ENCODE measurements around the gene DUS3L. TPM values are rescaled to one million over a fixed set of nuclear protein-coding genes. Genes with fewer than 3 reads are reported as not detected.

DUS3L gene
- total and polyA plus RNA-seq, 2 donors (not counting 3 experiments of a cell fraction or from before 2014, with no cell fraction given), result 25.8 to 38.9 TPM

- no peaks in the 10 kb centered on the region for H3K79me2 ChIP-seq (ENCODE audit: control insufficient read depth, insufficient read depth, low read length)
- TF ChIP-seq EZH2 (IDR thresholded peaks at IDR 0.05; ENCODE audit: borderline replicate concordance, low read depth, low read length, severe bottlenecking) (no peak), POLR2A (IDR thresholded peaks at IDR 0.05; ENCODE audit: low read depth, low read length) (no peak), POLR2AphosphoS5 (IDR thresholded peaks at IDR 0.05; ENCODE audit: insufficient read depth, low read depth, low read length) (no peak), MAX (IDR thresholded peaks at IDR 0.05; ENCODE audit: insufficient read depth, insufficient read length) (no peak), MYC (IDR thresholded peaks at IDR 0.05; ENCODE audit: low read depth, low read length) (no peak), GATA2 (IDR thresholded peaks at IDR 0.05; ENCODE audit: insufficient read depth, insufficient read length, low read depth, low read length) (no peak), JUN (IDR thresholded peaks at IDR 0.05; ENCODE audit: borderline replicate concordance, insufficient read depth, insufficient read length, low read depth) (no peak), FOS (IDR thresholded peaks at IDR 0.05; ENCODE audit: borderline replicate concordance, insufficient read depth, low read length) (no peak)
- TF ChIP-seq, protein P1, sequence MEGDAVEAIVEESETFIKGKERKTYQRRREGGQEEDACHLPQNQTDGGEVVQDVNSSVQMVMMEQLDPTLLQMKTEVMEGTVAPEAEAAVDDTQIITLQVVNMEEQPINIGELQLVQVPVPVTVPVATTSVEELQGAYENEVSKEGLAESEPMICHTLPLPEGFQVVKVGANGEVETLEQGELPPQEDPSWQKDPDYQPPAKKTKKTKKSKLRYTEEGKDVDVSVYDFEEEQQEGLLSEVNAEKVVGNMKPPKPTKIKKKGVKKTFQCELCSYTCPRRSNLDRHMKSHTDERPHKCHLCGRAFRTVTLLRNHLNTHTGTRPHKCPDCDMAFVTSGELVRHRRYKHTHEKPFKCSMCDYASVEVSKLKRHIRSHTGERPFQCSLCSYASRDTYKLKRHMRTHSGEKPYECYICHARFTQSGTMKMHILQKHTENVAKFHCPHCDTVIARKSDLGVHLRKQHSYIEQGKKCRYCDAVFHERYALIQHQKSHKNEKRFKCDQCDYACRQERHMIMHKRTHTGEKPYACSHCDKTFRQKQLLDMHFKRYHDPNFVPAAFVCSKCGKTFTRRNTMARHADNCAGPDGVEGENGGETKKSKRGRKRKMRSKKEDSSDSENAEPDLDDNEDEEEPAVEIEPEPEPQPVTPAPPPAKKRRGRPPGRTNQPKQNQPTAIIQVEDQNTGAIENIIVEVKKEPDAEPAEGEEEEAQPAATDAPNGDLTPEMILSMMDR (IDR thresholded peaks at IDR 0.05; ENCODE audit: extremely low read depth in 1 of 2, insufficient read depth in 1 of 2, low read depth in 1 of 2, low read length in 2 of 2), result no peak
- H3K4me3 ChIP-seq (replicated peaks in 1 of 3; ENCODE audit: insufficient read depth in 1 of 3, low read depth in 1 of 3, low read length in 3 of 3), result no peak within 1 kb of the TSS
- POLR2A ChIA-PET, result no interaction called here
- H3K9ac ChIP-seq (replicated peaks; ENCODE audit: extremely low read depth, insufficient read depth, low read length), result no peak within 1 kb of the TSS
- no peaks in the 10 kb centered on the region for H3K36me3 ChIP-seq (ENCODE audit: control insufficient read depth in 2 of 2, extremely low read depth in 1 of 2, insufficient read depth in 2 of 2, low read length in 2 of 2)
- no peaks in the 10 kb centered on the region for H4K20me1 ChIP-seq (replicated peaks; ENCODE audit: control insufficient read depth, extremely low read depth, insufficient read depth, low read length)
- H3K9me1 ChIP-seq (replicated peaks; ENCODE audit: control insufficient read depth, extremely low read depth, insufficient read depth, low read length), result no peaks in the 10 kb centered on the region
- H3K4me2 ChIP-seq (ENCODE audit: insufficient read depth, low read length), result no peak within 1 kb of the TSS
- H3K27me3 ChIP-seq (ENCODE audit: control insufficient read depth in 2 of 2, insufficient read depth in 2 of 2, low read length in 2 of 2), result no peaks in the 10 kb centered on the region
- DNase-seq (ENCODE audit: low read depth, low spot score) (no peak), FAIRE-seq (no peak)
- H2AFZ ChIP-seq (ENCODE audit: low read depth, low read length), result no peak within 1 kb of the TSS
- no peaks in the 10 kb centered on the region for H3K4me1 ChIP-seq (ENCODE audit: control insufficient read depth, extremely low read depth, insufficient read depth, low read length)
- dilution Hi-C loops (cut with MboI; ENCODE audit: extremely low pct_ligation_motif_present, low sequenced_read_pairs), result no loop called here
- CTCF ChIA-PET, result interaction anchor here (1.7 kb wide), 1 partner anchor 35 kb away, joined by 9 read pairs; no protein-coding TSS in a partner anchor
- no peaks in the 10 kb centered on the region for H3K9me3 ChIP-seq (replicated peaks; ENCODE audit: control insufficient read depth, insufficient read depth, low read length)
- H3K27ac ChIP-seq (ENCODE audit: insufficient read depth, low read depth, low read length), result no peak within 1 kb of the TSS
- no TSS peak for BruUV-seq (replicated peaks)
- intact Hi-C loops (cut with micrococcal nuclease), result no loop called here
These were observed 48.4 kb upstream of the DUS3L start, which contains the start of gene FUT6 for GRCh38 chr19:5839065-5840017. Gene FUT6, minus strand, starts transcription at chr19:5839702. Its CDS starts 7,135 bp downstream, at chr19:5832567.

Data from endothelial cell of umbilical vein (primary cell).